Smooth muscle cell of the brain vasculature (primary cell): ENCODE measurements around the gene EI24.
A peak's percentile ranks its signal among the peaks of the same experiment; 100 is the strongest.

Experiments
- DNase-seq: peaks from one replicate; pipeline ENCODE4 v3.0.0-alpha.2; 2012; ENCODE audit warnings: low read depth, low spot score

EI24 gene

GRCh38 chr11:125578783-125579182 lies 9.5 kb downstream of the EI24 start:
- DNase-seq: no peak

GRCh38 chr11:125579811-125580210 lies 10.5 kb downstream of the EI24 start:
- no peak for DNase-seq

DNA sequence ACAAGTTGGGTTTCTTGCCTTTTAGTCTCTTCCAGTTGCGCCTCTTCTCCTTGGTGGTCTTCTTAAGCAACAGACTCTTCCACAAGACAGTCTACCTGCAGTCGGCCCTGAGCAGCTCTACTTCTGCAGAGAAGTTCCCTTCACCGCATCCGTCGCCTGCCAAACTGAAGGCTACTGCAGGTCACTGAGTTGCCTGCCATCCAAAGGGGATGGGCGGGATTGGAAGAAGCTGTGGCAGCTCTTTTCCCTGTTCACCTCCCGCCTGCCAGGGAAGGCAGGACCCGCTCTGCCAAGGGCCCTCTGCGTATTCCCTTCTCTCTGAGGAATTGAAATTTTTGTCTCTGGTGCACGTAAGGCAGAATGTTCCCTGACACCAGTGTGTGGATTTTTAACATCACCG lies 14.2 kb downstream of the EI24 start:
- no peak for DNase-seq

DNA sequence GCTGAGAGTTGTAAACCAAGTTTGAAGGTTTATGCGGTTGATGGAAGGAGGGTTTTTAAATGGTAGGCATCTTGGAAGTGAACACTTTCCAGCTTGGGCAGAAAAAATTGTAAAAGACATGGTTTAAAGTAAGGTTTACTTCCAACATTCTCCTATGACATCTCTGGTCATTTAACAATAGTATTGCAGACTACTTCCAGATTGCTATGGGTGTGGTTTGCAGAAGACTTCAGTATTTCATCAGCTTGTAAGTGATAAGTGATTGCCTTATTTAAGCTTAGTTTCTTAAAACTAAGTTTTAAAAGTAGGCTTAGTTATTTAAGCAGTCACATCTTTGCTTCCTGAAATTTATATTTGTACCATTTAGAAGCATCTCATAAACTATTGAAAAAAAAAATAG lies 16.2 kb downstream of the EI24 start:
- no peak for DNase-seq

DNA sequence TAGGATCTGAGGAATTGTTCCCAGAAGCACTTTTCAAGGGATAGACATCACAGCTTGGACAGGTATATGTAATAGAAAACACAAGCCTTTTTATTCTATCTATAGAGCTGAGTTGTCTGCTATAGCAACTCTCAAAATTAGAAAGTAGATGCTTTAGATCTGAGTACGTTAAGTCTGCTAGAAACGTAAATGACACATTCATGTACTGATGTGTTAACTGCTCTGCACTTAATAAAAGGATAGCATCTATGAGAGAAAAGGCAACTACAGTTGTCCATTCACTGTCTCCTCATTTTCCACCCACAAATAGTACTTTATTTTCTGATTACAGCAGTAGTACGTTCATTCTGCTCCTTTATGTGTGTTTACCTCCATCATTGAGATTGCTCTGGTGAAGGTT lies 17.3 kb downstream of the EI24 start:
- no peak for DNase-seq

DNA sequence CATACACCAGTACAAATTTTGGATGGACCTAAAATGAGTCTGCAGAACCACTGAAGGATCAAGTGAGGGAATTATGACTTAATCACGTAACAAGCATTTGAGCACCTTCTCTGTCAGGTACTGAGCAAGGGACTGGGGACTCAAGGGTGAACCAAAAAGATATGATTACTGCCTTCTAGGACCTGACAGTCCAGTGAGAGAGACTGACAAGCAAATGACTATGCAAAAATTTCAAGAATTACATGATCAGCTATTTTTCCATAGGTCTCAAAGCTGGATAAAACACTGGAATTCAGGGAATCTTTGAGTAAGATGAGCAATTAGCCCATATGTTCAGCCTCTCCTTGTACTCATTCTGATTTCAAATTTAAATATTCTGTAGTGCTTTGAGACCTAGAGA lies 18.2 kb downstream of the EI24 start:
- DNase-seq: no peak

GRCh38 chr11:125588505-125588904 lies 19.2 kb downstream of the EI24 start:
- DNase-seq: no peak

- DNase-seq: no peak
These were observed 22.5 kb downstream of the EI24 start for GRCh38 chr11:125591649-125592304.

GRCh38 chr11:125592305-125593113 lies 23.2 kb downstream of the EI24 start, which contains the start of gene STT3A:
TSS of gene STT3A (plus strand) at chr11:125592852. CDS start at chr11:125595916, 3,064 bp downstream.
- DNase-seq: peak; percentile 99

- DNase-seq: no peak
These were observed 24.0 kb downstream of the EI24 start for GRCh38 chr11:125593114-125593820.

- DNase-seq: no peak
These were observed 25.7 kb downstream of the EI24 start for GRCh38 chr11:125594958-125595357.

DNA sequence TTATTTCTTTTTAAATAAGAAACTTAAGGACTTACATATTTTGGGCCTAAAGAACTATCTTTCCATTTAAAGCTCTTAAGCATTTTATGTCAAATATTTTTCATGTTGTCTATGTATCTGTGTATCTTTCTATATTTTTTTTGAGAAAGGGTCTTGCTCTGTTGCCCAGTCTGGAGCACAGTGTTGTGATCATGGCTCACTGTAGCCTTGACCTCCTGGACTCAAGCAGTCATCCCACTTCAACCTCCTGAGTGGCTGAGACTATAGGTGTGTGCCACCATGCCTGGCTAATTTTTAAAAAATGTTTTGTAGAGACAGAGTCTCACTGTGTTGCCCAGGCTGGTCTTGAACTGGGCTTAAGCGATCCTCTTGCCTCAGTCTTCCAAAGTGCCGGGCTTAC lies 31.4 kb downstream of the EI24 start:
- no peak for DNase-seq

DNA sequence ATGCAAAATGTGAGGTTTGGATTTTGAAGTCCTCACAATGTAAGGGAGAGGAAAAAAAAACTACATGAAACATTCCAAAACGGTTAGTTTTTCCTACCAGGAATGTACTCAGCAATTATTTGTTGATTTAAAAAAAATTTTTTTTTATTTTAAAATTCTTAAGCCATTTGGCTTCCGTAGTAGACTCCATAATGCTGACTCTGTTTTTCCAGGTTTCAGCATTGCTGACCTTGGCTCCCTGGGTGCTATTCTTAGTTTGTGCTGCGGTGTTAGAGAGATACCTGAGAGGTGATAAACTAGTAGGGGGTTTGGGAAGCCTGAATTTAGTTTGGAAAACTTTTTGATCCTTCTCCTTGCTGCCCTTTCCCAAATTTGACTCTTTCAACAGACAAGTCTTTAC lies 33.9 kb downstream of the EI24 start:
- DNase-seq: no peak

GRCh38 chr11:125605417-125605816 lies 36.1 kb downstream of the EI24 start:
- no peak for DNase-seq

DNA sequence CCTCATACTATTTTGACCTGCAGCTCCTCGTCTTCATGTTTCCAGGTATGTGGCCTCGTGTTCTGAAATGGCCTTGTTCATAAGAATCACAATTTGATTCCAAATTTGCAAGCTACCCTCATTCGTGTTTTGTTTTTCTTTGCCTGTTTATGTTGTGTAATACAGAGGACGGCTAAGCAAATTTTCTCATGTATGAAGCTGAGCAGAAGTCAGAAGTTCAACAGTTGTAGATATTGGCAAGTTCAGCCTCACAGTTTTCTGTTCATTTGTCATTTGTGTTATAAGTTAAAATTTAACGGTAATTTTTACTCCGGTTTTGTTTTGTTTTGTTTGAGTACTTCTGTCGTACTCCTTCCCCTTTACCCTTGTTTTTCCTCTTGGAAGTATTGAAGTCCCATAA lies 40.3 kb downstream of the EI24 start:
- DNase-seq: no peak

DNA sequence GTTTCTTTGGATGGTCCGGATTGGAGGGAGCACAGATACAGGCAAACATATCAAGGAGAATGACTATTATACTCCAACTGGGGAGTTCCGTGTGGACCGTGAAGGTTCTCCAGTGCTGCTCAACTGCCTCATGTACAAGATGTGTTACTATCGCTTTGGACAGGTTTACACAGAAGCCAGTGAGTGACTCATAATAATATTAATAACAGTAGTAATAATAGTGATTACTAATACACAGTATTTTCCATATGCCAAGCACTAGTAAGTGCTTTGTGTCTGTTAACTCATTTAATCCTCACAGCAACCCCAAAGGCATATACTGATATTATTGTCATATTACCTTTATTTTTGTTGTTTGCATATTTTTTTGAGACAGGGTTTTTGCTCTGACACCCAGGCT lies 49.1 kb downstream of the EI24 start:
- DNase-seq: no peak

- DNase-seq: no peak
These were observed 52.7 kb downstream of the EI24 start for GRCh38 chr11:125621995-125622394.

GRCh38 chr11:125623064-125623463 lies 53.8 kb downstream of the EI24 start:
- DNase-seq: no peak

DNA sequence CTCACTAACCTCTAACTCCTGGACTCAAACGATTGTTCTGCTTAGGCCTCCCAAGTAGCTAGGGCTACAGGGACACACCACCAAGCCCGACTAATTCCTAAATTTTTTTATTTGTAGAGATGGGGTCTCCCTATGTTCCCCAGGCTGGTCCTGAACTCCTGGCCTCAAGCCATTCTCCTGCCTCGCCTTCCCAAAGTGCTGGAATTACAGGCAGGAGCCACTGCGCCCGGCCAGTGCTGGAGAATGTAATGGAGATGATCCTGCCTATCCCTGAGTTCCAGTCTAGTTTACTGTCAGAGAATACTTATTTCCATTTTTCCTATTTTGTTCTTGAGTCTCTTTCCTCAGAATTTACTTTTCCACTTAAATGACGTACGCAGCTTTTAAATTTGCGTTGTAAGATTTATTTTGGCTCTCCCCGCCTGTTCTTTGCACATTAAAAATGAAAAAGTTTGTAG lies 55.5 kb downstream of the EI24 start, which contains the start of gene CHEK1:
Gene CHEK1, plus strand, starts transcription at position 408 of the 458 bp plus-strand sequence. CDS start 1,606 bp downstream, outside the sequence.
- no peak for DNase-seq

GRCh38 chr11:125625225-125625629 lies 56.0 kb downstream of the EI24 start:
- no peak for DNase-seq

DNA sequence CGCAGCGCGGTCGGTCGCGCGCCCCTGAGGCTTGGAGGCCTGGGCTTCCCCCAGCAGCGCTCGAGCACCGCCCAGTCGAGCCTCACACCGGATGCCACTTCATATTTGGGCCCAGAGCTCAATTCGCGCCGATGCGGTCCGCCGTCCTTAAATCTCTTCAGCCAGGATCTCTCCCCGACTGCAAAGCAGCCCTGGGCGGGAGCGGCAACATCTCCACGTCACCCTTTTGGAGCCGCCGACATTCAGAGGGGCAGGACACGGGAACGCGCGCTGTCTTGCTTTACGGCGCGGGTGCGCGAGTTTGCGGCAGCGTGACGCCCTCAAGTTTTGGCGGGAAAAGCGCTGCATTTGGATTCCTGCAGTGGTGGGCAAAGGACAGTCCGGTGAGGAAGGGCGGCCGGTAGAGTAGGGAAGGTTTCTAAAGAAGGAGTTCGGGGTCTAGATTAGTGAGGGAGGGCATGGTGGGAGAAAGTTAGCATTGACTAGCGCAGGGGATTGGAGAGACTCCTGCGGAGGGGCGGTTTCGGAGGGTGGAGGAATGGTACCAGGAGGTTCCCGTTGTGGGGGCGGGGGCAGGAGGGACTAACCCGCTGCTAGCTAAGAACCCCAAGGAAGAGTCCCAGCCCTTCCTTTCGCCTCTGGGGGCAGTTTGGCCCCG lies 56.5 kb downstream of the EI24 start:
- peak; percentile 82 for DNase-seq
